Vagina (tissue), 2 donors: ENCODE results near the gene RBFOX1. TPM values are rescaled to one million over a fixed set of nuclear protein-coding genes. Genes with fewer than 3 reads are reported as not detected.

ENCODE experiments used
- DNase-seq, 2 donors: peaks; one replicate each; pipeline ENCODE4 v3.0.0-alpha.2; 2017; ENCODE audit errors: extremely low spot score in 2 of 2
- H3K27ac ChIP-seq: fragments of 200-600 bp; sonication (generic); one replicate; pipeline ENCODE4 v1.5.1; 2019
- H3K27me3 ChIP-seq: fragments of 200-600 bp; sonication (generic); one replicate; pipeline ENCODE4 v1.5.1; 2019
- H3K36me3 ChIP-seq, 2 donors: fragments of 200-600 bp; sonication (generic); one replicate each; pipeline ENCODE4 v1.5.1; 2017 to 2019
- H3K4me1 ChIP-seq: fragments of 200-600 bp; sonication (generic); one replicate; pipeline ENCODE4 v1.5.1; 2019
- H3K4me3 ChIP-seq, 2 donors: fragments of 200-600 bp; sonication (generic); 1 replicate in 1 of 2; 2 replicates in 1 of 2; pipeline ENCODE4 v1.5.1; 2016 to 2019
- H3K9me3 ChIP-seq: fragments of 200-600 bp; sonication (generic); one replicate; pipeline ENCODE4 v1.5.1; 2019
- CTCF ChIP-seq, 3 experiments: fragments of 450-650 bp in 2 of 3; fragments of 200-600 bp in 1 of 3; sonication (generic) in 1 of 3; IDR thresholded peaks; one replicate each; pipeline ENCODE4 v1.5.1; 2017 to 2019; ENCODE audit warnings: antibody characterized with exemption in 3 of 3, mild to moderate bottlenecking in 2 of 3, moderate library complexity in 2 of 3
- POLR2A ChIP-seq, 2 donors: fragments of 450-650 bp; IDR thresholded peaks; one replicate each; pipeline ENCODE4 v1.6.1; 2017; ENCODE audit warnings: antibody characterized with exemption in 2 of 2, mild to moderate bottlenecking in 2 of 2, moderate library complexity in 2 of 2
- POLR2AphosphoS5 ChIP-seq, 2 donors: sonication (generic); formaldehyde crosslinking; IDR thresholded peaks; one replicate each; pipeline ENCODE4 v1.9.0; 2017; ENCODE audit warnings: antibody characterized with exemption in 2 of 2, mild to moderate bottlenecking in 2 of 2, low read depth in 1 of 2; ENCODE audit not compliant: insufficient read depth in 1 of 2
- intact Hi-C: fragments of 100-400 bp; cut with DNase I; formaldehyde crosslinking; loops from one replicate; pipeline ENCODE4 v1.15.1; 2023
- total RNA-seq: library from RNA; depleted of rRNA; stranded (reverse); fragments of >200 nt; gene quantifications from one replicate; pipeline ENCODE4 v1.2.3, GENCODE V29; 2016

Gene RBFOX1
- total RNA-seq, 1 donor from 2014 or later, result 6.6 TPM

GRCh38 chr16:7399296-7399695 lies 66.7 kb downstream of the RBFOX1 start:
- no peaks in the 10 kb centered on the region for H3K9me3 ChIP-seq
- no peak overlapping the region for H3K4me3 ChIP-seq
- no peak overlapping the region for H3K27ac ChIP-seq
- TF ChIP-seq CTCF (IDR thresholded peaks at IDR 0.05), result no peak
- no peak for TF ChIP-seq POLR2A (IDR thresholded peaks at IDR 0.05)
- no peak for TF ChIP-seq POLR2AphosphoS5 (IDR thresholded peaks at IDR 0.05; ENCODE audit: insufficient read depth in 1 of 2, low read depth in 1 of 2)
- no peaks in the 10 kb centered on the region for H3K36me3 ChIP-seq
- no peaks in the 10 kb centered on the region for H3K4me1 ChIP-seq
- intact Hi-C loops, result no loop called here
- no peak for DNase-seq
- no peaks in the 10 kb centered on the region for H3K27me3 ChIP-seq

GRCh38 chr16:7400117-7400890 lies 67.7 kb downstream of the RBFOX1 start:
- TF ChIP-seq POLR2A (IDR thresholded peaks at IDR 0.05), result no peak
- no peak for TF ChIP-seq POLR2AphosphoS5 (IDR thresholded peaks at IDR 0.05; ENCODE audit: insufficient read depth in 1 of 2, low read depth in 1 of 2)
- no peak for TF ChIP-seq CTCF (IDR thresholded peaks at IDR 0.05)
- Histone ChIP-seq H3K4me1 (no peaks in the 10 kb centered on the region), H3K9me3 (no peaks in the 10 kb centered on the region), H3K4me3 (no peak overlapping the region), H3K27ac (no peak overlapping the region), H3K36me3 (no peaks in the 10 kb centered on the region), H3K27me3 (no peaks in the 10 kb centered on the region)
- DNase-seq, result no peak
- intact Hi-C loops, result no loop called here

- DNase-seq, result no peak
- Histone ChIP-seq H3K4me1 (no peaks in the 10 kb centered on the region), H3K27ac (no peak overlapping the region), H3K9me3 (no peaks in the 10 kb centered on the region), H3K4me3 (no peak overlapping the region), H3K27me3 (no peaks in the 10 kb centered on the region), H3K36me3 (no peaks in the 10 kb centered on the region)
- intact Hi-C loops, result no loop called here
- TF ChIP-seq POLR2A (IDR thresholded peaks at IDR 0.05) (no peak), CTCF (IDR thresholded peaks at IDR 0.05) (no peak), POLR2AphosphoS5 (IDR thresholded peaks at IDR 0.05; ENCODE audit: insufficient read depth in 1 of 2, low read depth in 1 of 2) (no peak)
Measured at GRCh38 chr16:7404217-7404616, 71.6 kb downstream of the RBFOX1 start.

GRCh38 chr16:7405166-7405565 lies 72.5 kb downstream of the RBFOX1 start:
- TF ChIP-seq POLR2AphosphoS5 (IDR thresholded peaks at IDR 0.05; ENCODE audit: insufficient read depth in 1 of 2, low read depth in 1 of 2) (no peak), POLR2A (IDR thresholded peaks at IDR 0.05) (no peak), CTCF (IDR thresholded peaks at IDR 0.05) (no peak)

GRCh38 chr16:7408700-7409365 lies 76.2 kb downstream of the RBFOX1 start:
- Histone ChIP-seq H3K4me3 (no peak overlapping the region), H3K9me3 (no peaks in the 10 kb centered on the region), H3K4me1 (no peaks in the 10 kb centered on the region), H3K36me3 (no peaks in the 10 kb centered on the region), H3K27me3 (no peaks in the 10 kb centered on the region), H3K27ac (no peak overlapping the region)
- intact Hi-C loops, result no loop called here
- TF ChIP-seq POLR2A (IDR thresholded peaks at IDR 0.05) (no peak), POLR2AphosphoS5 (IDR thresholded peaks at IDR 0.05; ENCODE audit: insufficient read depth in 1 of 2, low read depth in 1 of 2) (no peak), CTCF (IDR thresholded peaks at IDR 0.05) (no peak)
- DNase-seq, result no peak

More at GRCh38 chr16:7405166-7405565, 72.5 kb downstream of the RBFOX1 start:
- Histone ChIP-seq H3K4me3 (no peak overlapping the region), H3K9me3 (no peaks in the 10 kb centered on the region), H3K36me3 (no peaks in the 10 kb centered on the region), H3K27ac (no peak overlapping the region), H3K27me3 (no peaks in the 10 kb centered on the region), H3K4me1 (no peaks in the 10 kb centered on the region)
- intact Hi-C loops, result no loop called here
- DNase-seq, result no peak
